Natural killer cell (primary cell): ENCODE results near the gene HOXA1. TPM values are rescaled to one million over a fixed set of nuclear protein-coding genes. Genes with fewer than 3 reads are reported as not detected.

ENCODE experiments used
- ATAC-seq, 3 donors: fragments of 150-1000 bp in 2 of 3; fragments of 200-7000 bp in 1 of 3; cut with Tn5 transposase; 1 replicate in 1 of 3; 2 replicates in 2 of 3; pipeline ENCODE4 v1.10.0; 2021; ENCODE audit warnings: mild to moderate bottlenecking in 2 of 3, moderate library complexity in 2 of 3
- DNase-seq, 2 donors: peaks; one replicate each; pipeline versions ENCODE4 v3.0.0 to v3.0.0-alpha.2; 2013 to 2021; ENCODE audit warnings: mixed read lengths in 1 of 2
- H3K27ac ChIP-seq: one replicate; pipeline ENCODE4 v1.5.1; 2013; ENCODE audit warnings: mild to moderate bottlenecking, low read length
- H3K27me3 ChIP-seq: one replicate; pipeline ENCODE4 v1.6.1; 2013; ENCODE audit warnings: low read length; ENCODE audit not compliant: control insufficient read depth, insufficient read depth
- H3K36me3 ChIP-seq: one replicate; pipeline ENCODE4 v1.6.1; 2013; ENCODE audit warnings: low read length; ENCODE audit not compliant: control insufficient read depth, insufficient read depth
- H3K4me1 ChIP-seq: one replicate; pipeline ENCODE4 v1.6.1; 2013; ENCODE audit warnings: low read length; ENCODE audit not compliant: control insufficient read depth, insufficient read depth
- H3K4me3 ChIP-seq: one replicate; pipeline ENCODE4 v1.5.1; 2013; ENCODE audit warnings: low read length
- H3K9me3 ChIP-seq: one replicate; pipeline ENCODE4 v1.6.1; 2013; ENCODE audit warnings: low read length; ENCODE audit not compliant: control insufficient read depth, insufficient read depth
- H3K27ac Mint-ChIP-seq, 2 donors: one replicate each; pipeline ENCODE4 v1.8.0; 2022; ENCODE audit warnings: mild to moderate bottlenecking in 2 of 2, mixed read lengths in 2 of 2, moderate library complexity in 1 of 2
- H3K27me3 Mint-ChIP-seq, 2 donors: one replicate each; pipeline ENCODE4 v1.8.0; 2022; ENCODE audit warnings: low read depth in 2 of 2, mixed read lengths in 2 of 2
- H3K36me3 Mint-ChIP-seq: one replicate; pipeline ENCODE4 v1.8.0; 2022; ENCODE audit warnings: mixed read lengths
- H3K4me1 Mint-ChIP-seq, 2 donors: one replicate each; pipeline ENCODE4 v1.8.0; 2022; ENCODE audit warnings: mixed read lengths in 2 of 2
- H3K4me3 Mint-ChIP-seq: one replicate; pipeline ENCODE4 v1.8.0; 2022; ENCODE audit warnings: mild to moderate bottlenecking, moderate library complexity, mixed read lengths
- H3K9me3 Mint-ChIP-seq, 2 donors: one replicate each; pipeline ENCODE4 v1.8.0; 2022; ENCODE audit warnings: mixed read lengths in 2 of 2
- WGBS: methylation state at CpG from one replicate; pipeline ENCODE4 v1.1.7; 2013; ENCODE audit warnings: missing lambda C conversion rate; ENCODE audit not compliant: insufficient coverage; 5-methylcytosine and 5-hydroxymethylcytosine counted together
- intact Hi-C: fragments of 100-400 bp; cut with micrococcal nuclease; formaldehyde crosslinking; loops from one replicate; pipeline ENCODE4 v1.14.2; 2022
- total RNA-seq, 4 donors: library from RNA; stranded (reverse); fragments of 120-200 nt in 1 of 4; gene quantifications; one replicate each; pipeline versions ENCODE4 v1.2.3 to v1.2.4, GENCODE V29; 2013 to 2022
- TF ChIP-seq, protein P1 (sequence below): fragments of 200-600 bp; IDR thresholded peaks from one replicate; pipeline ENCODE4 v1.8.0; 2022; ENCODE audit warnings: antibody characterized with exemption

The HOXA1 gene
- total RNA-seq, 3 donors from 2014 or later (not counting 1 experiment from before 2014, with no cell fraction given) = 0.64 to 1.3 (median 1.1) TPM

DNA sequence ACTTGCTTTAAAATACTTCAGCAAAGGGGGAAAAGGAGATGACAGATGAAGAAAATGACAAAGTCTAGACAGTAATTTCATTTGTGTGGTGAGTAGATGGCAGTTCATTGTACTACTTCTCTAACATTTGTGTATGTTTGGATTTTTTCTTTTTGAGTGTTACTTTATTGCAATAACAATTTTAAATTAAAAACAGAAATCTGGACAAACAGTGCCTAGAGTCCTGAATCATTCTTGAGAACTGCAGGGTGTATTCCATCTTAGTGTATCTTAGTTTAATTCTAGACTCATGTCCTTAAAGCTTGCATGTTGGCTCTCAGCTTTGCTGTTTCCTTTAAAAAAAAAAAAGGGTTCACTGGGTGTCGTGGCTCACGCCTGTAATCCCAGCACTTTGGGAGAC lies 31.1 kb downstream of the HOXA1 start:
- ATAC-seq = no peak
- DNase-seq = no peak
- Histone ChIP-seq H3K9me3 (no peaks in the 10 kb centered on the region), H3K4me3 (no peak overlapping the region), H3K36me3 (no peaks in the 10 kb centered on the region), H3K27me3 (no peaks in the 10 kb centered on the region), H3K4me1 (no peaks in the 10 kb centered on the region), H3K27ac (no peak overlapping the region)
- Mint-ChIP-seq H3K27me3 (peaks cover 25 to 32% of the 10 kb centered on the region in 2 donors), H3K9me3 (no peaks in the 10 kb centered on the region), H3K4me1 (no peaks in the 10 kb centered on the region), H3K36me3 (no peaks in the 10 kb centered on the region), H3K27ac (no peak overlapping the region), H3K4me3 (no peak overlapping the region)
- intact Hi-C loops = no loop called here
- 91% methylated on average over 2 of the region's 2 CpGs for WGBS
- TF ChIP-seq, protein P1, sequence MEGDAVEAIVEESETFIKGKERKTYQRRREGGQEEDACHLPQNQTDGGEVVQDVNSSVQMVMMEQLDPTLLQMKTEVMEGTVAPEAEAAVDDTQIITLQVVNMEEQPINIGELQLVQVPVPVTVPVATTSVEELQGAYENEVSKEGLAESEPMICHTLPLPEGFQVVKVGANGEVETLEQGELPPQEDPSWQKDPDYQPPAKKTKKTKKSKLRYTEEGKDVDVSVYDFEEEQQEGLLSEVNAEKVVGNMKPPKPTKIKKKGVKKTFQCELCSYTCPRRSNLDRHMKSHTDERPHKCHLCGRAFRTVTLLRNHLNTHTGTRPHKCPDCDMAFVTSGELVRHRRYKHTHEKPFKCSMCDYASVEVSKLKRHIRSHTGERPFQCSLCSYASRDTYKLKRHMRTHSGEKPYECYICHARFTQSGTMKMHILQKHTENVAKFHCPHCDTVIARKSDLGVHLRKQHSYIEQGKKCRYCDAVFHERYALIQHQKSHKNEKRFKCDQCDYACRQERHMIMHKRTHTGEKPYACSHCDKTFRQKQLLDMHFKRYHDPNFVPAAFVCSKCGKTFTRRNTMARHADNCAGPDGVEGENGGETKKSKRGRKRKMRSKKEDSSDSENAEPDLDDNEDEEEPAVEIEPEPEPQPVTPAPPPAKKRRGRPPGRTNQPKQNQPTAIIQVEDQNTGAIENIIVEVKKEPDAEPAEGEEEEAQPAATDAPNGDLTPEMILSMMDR = no peak

DNA sequence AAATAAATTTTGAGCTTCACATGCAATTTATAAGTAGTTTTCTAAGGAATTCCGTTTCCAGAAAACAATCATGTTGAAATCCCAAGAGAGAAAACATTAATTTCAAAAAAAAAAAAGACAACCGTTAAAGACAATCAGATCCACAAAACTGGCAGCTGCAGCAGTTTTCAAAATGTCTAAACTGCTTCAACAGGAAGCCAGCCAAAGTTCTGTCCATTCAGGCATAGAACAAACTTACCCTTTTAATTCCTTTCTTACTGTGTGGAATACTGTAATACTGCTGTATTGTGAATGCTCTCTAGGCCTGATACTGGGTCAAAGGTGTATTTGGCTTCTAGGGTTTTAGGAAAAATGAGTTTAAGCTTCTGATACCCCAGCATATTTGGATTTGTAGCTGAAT lies 31.6 kb downstream of the HOXA1 start:
- no peaks in the 10 kb centered on the region for H3K4me1 ChIP-seq
- DNase-seq = no peak
- ATAC-seq = no peak
- H3K27me3 ChIP-seq = no peaks in the 10 kb centered on the region
- H3K27ac ChIP-seq = no peak overlapping the region
- 47% methylated on average over 1 of the region's 2 CpGs for WGBS
- Mint-ChIP-seq H3K27ac (no peak overlapping the region), H3K27me3 (peaks cover 27 to 37% of the 10 kb centered on the region in 2 donors), H3K9me3 (no peaks in the 10 kb centered on the region), H3K4me1 (no peaks in the 10 kb centered on the region), H3K4me3 (no peak overlapping the region), H3K36me3 (no peaks in the 10 kb centered on the region)
- TF ChIP-seq, protein P1 = no peak
- intact Hi-C loops = no loop called here
- H3K36me3 ChIP-seq = no peaks in the 10 kb centered on the region
- H3K9me3 ChIP-seq = no peaks in the 10 kb centered on the region
- no peak overlapping the region for H3K4me3 ChIP-seq

DNA sequence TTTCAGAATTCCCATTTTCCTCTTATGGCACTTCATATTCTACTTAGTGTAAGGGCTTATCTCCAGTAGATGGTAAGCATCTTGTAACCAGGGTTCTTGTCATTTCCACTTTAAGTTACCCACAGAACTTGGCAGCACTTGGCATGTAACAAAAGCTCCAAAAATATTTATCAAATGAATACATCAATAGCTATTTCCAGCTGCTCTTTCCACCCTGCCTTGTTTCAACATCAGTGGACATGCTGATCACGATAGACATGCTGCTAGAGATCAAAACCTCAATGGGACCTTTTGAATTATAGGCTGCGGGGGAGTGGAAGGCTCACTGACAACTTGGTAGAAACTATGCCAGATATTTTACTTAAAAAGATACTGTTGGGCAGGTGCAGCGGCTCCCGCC lies 32.9 kb downstream of the HOXA1 start:
- Histone ChIP-seq H3K9me3 (no peaks in the 10 kb centered on the region), H3K4me1 (no peaks in the 10 kb centered on the region), H3K27ac (no peak overlapping the region), H3K36me3 (no peaks in the 10 kb centered on the region), H3K27me3 (no peaks in the 10 kb centered on the region), H3K4me3 (no peak overlapping the region)
- no peaks in the 10 kb centered on the region for H3K36me3 Mint-ChIP-seq
- TF ChIP-seq, protein P1 = no peak
- intact Hi-C loops = no loop called here
- no peaks in the 10 kb centered on the region for H3K4me1 Mint-ChIP-seq
- no peak overlapping the region for H3K27ac Mint-ChIP-seq
- 89% methylated on average over 4 of the region's 4 CpGs for WGBS
- DNase-seq (no peak), ATAC-seq (no peak)
- H3K4me3 Mint-ChIP-seq = no peak overlapping the region
- H3K27me3 Mint-ChIP-seq = peaks cover 24 to 33% of the 10 kb centered on the region in 2 donors
- H3K9me3 Mint-ChIP-seq = no peaks in the 10 kb centered on the region

DNA sequence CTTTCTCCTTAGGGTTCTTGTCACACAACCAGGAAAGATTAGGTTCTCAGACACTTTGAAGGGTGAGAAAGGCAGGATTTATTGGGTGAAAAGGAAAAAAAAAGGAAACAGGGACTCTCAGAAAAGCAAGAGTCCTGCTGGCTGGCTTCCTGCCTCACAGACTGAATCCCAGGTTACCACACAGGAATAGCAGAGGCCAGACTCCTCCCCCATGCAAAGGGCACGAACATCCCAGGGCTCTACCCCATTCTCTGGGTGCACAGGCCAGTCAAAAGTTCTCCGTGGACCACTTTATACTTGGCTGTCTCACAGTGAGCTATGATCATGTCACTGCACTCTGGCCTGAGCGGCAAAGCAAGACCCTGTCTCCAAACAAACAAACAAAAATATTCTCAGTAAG lies 42.6 kb downstream of the HOXA1 start:
- intact Hi-C loops = no loop called here
- no peak overlapping the region for H3K4me3 ChIP-seq
- DNase-seq = no peak
- H3K36me3 ChIP-seq = no peaks in the 10 kb centered on the region
- H3K27ac ChIP-seq = no peak overlapping the region
- H3K9me3 Mint-ChIP-seq = no peaks in the 10 kb centered on the region
- no peak overlapping the region for H3K4me3 Mint-ChIP-seq
- peaks cover 0 to 3% of the 10 kb centered on the region in 2 donors for H3K27me3 Mint-ChIP-seq
- no peaks in the 10 kb centered on the region for H3K4me1 Mint-ChIP-seq
- no peaks in the 10 kb centered on the region for H3K4me1 ChIP-seq
- H3K27ac Mint-ChIP-seq = no peak overlapping the region
- 77% methylated on average over 3 of the region's 3 CpGs for WGBS
- ATAC-seq = no peak
- no peaks in the 10 kb centered on the region for H3K27me3 ChIP-seq
- H3K9me3 ChIP-seq = no peaks in the 10 kb centered on the region
- no peaks in the 10 kb centered on the region for H3K36me3 Mint-ChIP-seq
- TF ChIP-seq, protein P1 = no peak
